ENCODE measurements around the gene LSM7.

LSM7 gene

DNA sequence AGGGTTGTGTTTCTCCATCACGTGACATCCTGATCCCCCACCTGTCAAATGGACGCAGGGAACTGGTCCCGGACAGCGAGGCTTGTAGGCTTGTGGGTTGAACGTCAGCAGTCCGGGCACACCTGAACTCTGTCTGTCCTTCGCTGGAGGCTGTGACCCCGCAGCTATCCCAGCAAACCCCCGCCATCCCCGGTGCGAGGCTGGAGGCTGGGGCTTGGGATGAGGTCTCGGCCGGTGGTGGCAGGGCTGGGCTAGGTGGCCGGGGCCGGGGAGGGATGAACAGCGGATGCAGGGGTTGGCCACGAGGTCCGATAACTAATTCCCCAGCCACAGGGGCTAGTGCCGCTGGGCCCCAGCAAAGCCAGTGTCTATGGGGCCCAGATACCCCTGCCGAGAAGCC, 8.8 kb downstream of the LSM7 start:
- in situ Hi-C loops (cut with HindIII; ENCODE audit: low pct_ligation_motif_present, low sequenced_read_pairs): no loop called here
- peaks cover 16% of the 10 kb centered on the region for H3K36me3 ChIP-seq (replicated peaks)
- no peak for DNase-seq
- no peak overlapping the region for H3K4me3 ChIP-seq (ENCODE audit: low read depth, low read length)
- TF ChIP-seq, protein P1, sequence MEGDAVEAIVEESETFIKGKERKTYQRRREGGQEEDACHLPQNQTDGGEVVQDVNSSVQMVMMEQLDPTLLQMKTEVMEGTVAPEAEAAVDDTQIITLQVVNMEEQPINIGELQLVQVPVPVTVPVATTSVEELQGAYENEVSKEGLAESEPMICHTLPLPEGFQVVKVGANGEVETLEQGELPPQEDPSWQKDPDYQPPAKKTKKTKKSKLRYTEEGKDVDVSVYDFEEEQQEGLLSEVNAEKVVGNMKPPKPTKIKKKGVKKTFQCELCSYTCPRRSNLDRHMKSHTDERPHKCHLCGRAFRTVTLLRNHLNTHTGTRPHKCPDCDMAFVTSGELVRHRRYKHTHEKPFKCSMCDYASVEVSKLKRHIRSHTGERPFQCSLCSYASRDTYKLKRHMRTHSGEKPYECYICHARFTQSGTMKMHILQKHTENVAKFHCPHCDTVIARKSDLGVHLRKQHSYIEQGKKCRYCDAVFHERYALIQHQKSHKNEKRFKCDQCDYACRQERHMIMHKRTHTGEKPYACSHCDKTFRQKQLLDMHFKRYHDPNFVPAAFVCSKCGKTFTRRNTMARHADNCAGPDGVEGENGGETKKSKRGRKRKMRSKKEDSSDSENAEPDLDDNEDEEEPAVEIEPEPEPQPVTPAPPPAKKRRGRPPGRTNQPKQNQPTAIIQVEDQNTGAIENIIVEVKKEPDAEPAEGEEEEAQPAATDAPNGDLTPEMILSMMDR (IDR thresholded peaks at IDR 0.05; ENCODE audit: low read depth, low read length, missing control alignments): no peak
- no peaks in the 10 kb centered on the region for H3K27me3 ChIP-seq (replicated peaks)
- H3K27ac ChIP-seq: no peak overlapping the region

DNA sequence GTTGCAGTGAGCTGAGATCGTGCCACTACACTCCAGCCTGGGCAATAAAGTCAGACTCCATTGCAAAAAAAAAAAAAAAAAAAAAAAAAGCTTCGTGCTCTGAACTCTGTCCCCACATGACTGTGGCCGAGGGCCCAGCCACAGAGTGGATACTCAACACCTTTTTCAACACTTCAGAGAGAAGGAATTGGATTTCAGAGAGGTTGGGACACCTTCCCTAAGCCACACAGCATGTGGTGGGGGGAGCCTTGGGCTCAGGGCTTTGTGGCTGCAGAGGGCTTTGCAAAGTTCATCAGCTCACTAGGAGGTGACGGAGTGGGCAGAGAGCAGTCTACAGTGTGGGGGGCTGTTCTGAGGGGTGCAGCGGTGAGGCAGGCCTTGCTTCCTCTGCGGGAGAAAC, 9.5 kb downstream of the LSM7 start:
- H3K36me3 ChIP-seq (replicated peaks): peaks cover 12% of the 10 kb centered on the region
- TF ChIP-seq, protein P1 (IDR thresholded peaks at IDR 0.05; ENCODE audit: low read depth, low read length, missing control alignments): no peak
- H3K27me3 ChIP-seq (replicated peaks): no peaks in the 10 kb centered on the region
- DNase-seq: no peak
- in situ Hi-C loops (cut with HindIII; ENCODE audit: low pct_ligation_motif_present, low sequenced_read_pairs): no loop called here
- no peak overlapping the region for H3K27ac ChIP-seq
- no peak overlapping the region for H3K4me3 ChIP-seq (ENCODE audit: low read depth, low read length)

GRCh38 chr19:2317756-2318155, 10.6 kb downstream of the LSM7 start:
- Histone ChIP-seq H3K27me3 (replicated peaks) (no peaks in the 10 kb centered on the region), H3K27ac (no peak overlapping the region), H3K4me3 (ENCODE audit: low read depth, low read length) (no peak overlapping the region), H3K36me3 (replicated peaks) (peaks cover 6% of the 10 kb centered on the region)
- TF ChIP-seq, protein P1 (IDR thresholded peaks at IDR 0.05; ENCODE audit: low read depth, low read length, missing control alignments): no peak
- no peak for DNase-seq
- in situ Hi-C loops (cut with HindIII; ENCODE audit: low pct_ligation_motif_present, low sequenced_read_pairs): no loop called here

DNA sequence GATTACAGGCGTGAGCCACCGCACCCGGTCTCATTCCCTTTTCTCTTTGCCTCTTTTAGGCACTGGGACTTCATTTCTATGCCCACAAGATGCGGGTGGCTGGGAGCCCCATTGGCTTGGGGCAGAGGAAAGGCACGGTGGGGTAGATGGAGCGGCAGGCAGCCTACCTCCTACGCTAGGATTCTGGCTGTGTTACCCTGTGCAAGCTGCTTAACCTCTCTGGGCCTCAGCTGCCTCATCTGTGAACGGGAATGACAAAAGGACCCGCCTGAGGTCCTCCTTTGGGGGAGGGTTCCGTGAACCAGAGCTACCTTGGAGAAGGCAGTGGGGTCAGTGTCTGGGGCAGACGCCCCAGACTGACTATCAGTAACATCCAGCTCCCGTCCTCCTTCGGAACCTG, 11.1 kb downstream of the LSM7 start:
- in situ Hi-C loops (cut with HindIII; ENCODE audit: low pct_ligation_motif_present, low sequenced_read_pairs): no loop called here
- no peak for DNase-seq
- no peak overlapping the region for H3K27ac ChIP-seq
- TF ChIP-seq, protein P1 (IDR thresholded peaks at IDR 0.05; ENCODE audit: low read depth, low read length, missing control alignments): no peak
- H3K27me3 ChIP-seq (replicated peaks): no peaks in the 10 kb centered on the region
- H3K4me3 ChIP-seq (ENCODE audit: low read depth, low read length): no peak overlapping the region
- H3K36me3 ChIP-seq (replicated peaks): peaks cover 4% of the 10 kb centered on the region

GRCh38 chr19:2315818-2316353, 12.5 kb downstream of the LSM7 start:
- Histone ChIP-seq H3K36me3 (replicated peaks) (no peaks in the 10 kb centered on the region), H3K27ac (no peak overlapping the region), H3K27me3 (replicated peaks) (no peaks in the 10 kb centered on the region), H3K4me3 (ENCODE audit: low read depth, low read length) (no peak overlapping the region)
- TF ChIP-seq, protein P1 (IDR thresholded peaks at IDR 0.05; ENCODE audit: low read depth, low read length, missing control alignments): peak; percentile 78
- in situ Hi-C loops (cut with HindIII; ENCODE audit: low pct_ligation_motif_present, low sequenced_read_pairs): no loop called here
- peak; percentile 35 for DNase-seq

GRCh38 chr19:2315121-2315817, 13.1 kb downstream of the LSM7 start:
- Histone ChIP-seq H3K27me3 (replicated peaks) (no peaks in the 10 kb centered on the region), H3K27ac (no peak overlapping the region), H3K36me3 (replicated peaks) (no peaks in the 10 kb centered on the region), H3K4me3 (ENCODE audit: low read depth, low read length) (no peak overlapping the region)
- DNase-seq: no peak
- in situ Hi-C loops (cut with HindIII; ENCODE audit: low pct_ligation_motif_present, low sequenced_read_pairs): no loop called here
- TF ChIP-seq, protein P1 (IDR thresholded peaks at IDR 0.05; ENCODE audit: low read depth, low read length, missing control alignments): no peak
